Duodenal mucosa (tissue), 2 donors: Measurements from ENCODE around the gene HGF.
"Not testable (repeated sequence)": the region's sequence is repeated elsewhere in the genome, so short reads cannot be mapped to it uniquely, and the experiment has no call there.

Source experiments
- H3K27ac ChIP-seq: one replicate; pipeline ENCODE4 v1.7.0; 2013; ENCODE audit warnings: low read depth, low read length
- H3K27me3 ChIP-seq, 2 donors: one replicate each; pipeline ENCODE4 v1.7.0; 2013; ENCODE audit warnings: low read length in 2 of 2, control low read depth in 1 of 2; ENCODE audit not compliant: insufficient read depth in 2 of 2, control insufficient read depth in 1 of 2
- H3K36me3 ChIP-seq, 2 donors: one replicate each; pipeline ENCODE4 v1.7.0; 2013; ENCODE audit warnings: low read length in 2 of 2, control low read depth in 1 of 2; ENCODE audit not compliant: insufficient read depth in 2 of 2, control insufficient read depth in 1 of 2
- H3K4me1 ChIP-seq, 2 donors: one replicate each; pipeline ENCODE4 v1.7.0; 2013; ENCODE audit warnings: low read length in 2 of 2, control low read depth in 1 of 2; ENCODE audit not compliant: insufficient read depth in 2 of 2, control insufficient read depth in 1 of 2
- H3K4me3 ChIP-seq, 2 donors: one replicate each; pipeline ENCODE4 v1.7.0; 2013; ENCODE audit warnings: low read length in 2 of 2, low read depth in 1 of 2
- H3K9ac ChIP-seq, 2 donors: one replicate each; pipeline ENCODE4 v1.7.0; 2013; ENCODE audit warnings: low read length in 2 of 2, low read depth in 1 of 2
- H3K9me3 ChIP-seq, 2 donors: one replicate each; pipeline ENCODE4 v1.7.0; 2013; ENCODE audit warnings: low read length in 2 of 2, control low read depth in 1 of 2; ENCODE audit not compliant: control insufficient read depth in 1 of 2

The HGF gene

GRCh38 chr7:81769891-81770727, at the start of gene HGF:
TSS of gene HGF (minus strand) at chr7:81770047. CDS start at chr7:81769971, 76 bp downstream.
- Histone ChIP-seq H3K27ac (no peak within 1 kb of the TSS), H3K9ac (peak within 1 kb of the TSS; percentile 16 to 26), H3K9me3 (no peaks in the 10 kb centered on the region), H3K4me1 (no peaks in the 10 kb centered on the region), H3K4me3 (peak within 1 kb of the TSS; percentile 38 to 56), H3K27me3 (no peaks in the 10 kb centered on the region), H3K36me3 (no peaks in the 10 kb centered on the region)

GRCh38 chr7:81816312-81816711, 46.5 kb upstream of the HGF start:
- H3K4me1 ChIP-seq: no peaks in the 10 kb centered on the region
- H3K4me3 ChIP-seq: no peak overlapping the region
- no peaks in the 10 kb centered on the region for H3K9me3 ChIP-seq
- H3K36me3 ChIP-seq: no peaks in the 10 kb centered on the region
- H3K9ac ChIP-seq: no peak overlapping the region
- H3K27me3 ChIP-seq: no peaks in the 10 kb centered on the region
- H3K27ac ChIP-seq: no peak overlapping the region

DNA sequence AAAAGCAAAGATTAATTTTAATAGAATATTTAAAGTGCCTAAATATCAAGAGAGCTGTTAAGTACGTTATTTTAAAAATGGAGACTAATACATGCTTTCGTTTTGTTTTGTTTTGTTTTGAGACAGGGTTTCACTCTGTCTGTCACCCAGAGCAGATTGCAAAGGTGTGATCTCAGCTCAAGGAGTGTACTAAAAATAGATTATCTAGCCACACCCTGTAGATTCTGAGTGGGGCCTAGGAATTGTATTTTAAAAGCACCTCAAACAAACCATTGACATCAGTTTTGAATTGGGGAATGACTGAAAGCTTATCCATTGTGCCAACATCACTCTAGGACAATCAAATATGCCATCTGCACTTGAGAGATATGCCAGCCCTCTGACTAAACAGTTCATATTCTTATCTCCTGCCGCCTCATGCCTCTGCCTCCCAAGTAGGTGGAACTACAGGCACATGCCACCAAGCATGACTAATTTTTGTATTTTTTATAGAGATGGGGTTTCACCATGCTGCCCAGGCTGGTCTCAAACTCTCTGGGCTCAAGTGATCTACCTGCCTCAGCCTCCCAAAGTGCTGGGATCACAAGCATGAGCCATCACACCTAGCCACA, 43.1 kb upstream of the HGF start:
- H3K9ac ChIP-seq, H3K27ac ChIP-seq, H3K36me3 ChIP-seq, H3K4me3 ChIP-seq, H3K4me1 ChIP-seq, H3K27me3 ChIP-seq, H3K9me3 ChIP-seq: not testable (repeated sequence)

- Histone ChIP-seq H3K36me3 (no peaks in the 10 kb centered on the region), H3K27ac (no peak overlapping the region), H3K9ac (no peak overlapping the region), H3K27me3 (no peaks in the 10 kb centered on the region), H3K4me3 (no peak overlapping the region), H3K9me3 (no peaks in the 10 kb centered on the region), H3K4me1 (no peaks in the 10 kb centered on the region)
Observed at GRCh38 chr7:81811956-81812865, 42.4 kb upstream of the HGF start.

- Histone ChIP-seq H3K9me3 (no peaks in the 10 kb centered on the region), H3K4me3 (no peak overlapping the region), H3K27ac (no peak overlapping the region), H3K9ac (no peak overlapping the region), H3K4me1 (no peaks in the 10 kb centered on the region), H3K36me3 (no peaks in the 10 kb centered on the region), H3K27me3 (no peaks in the 10 kb centered on the region)
Observed at GRCh38 chr7:81810476-81811155, 40.8 kb upstream of the HGF start.

GRCh38 chr7:81808310-81808709, 38.5 kb upstream of the HGF start:
- H3K27ac ChIP-seq, H3K9ac ChIP-seq, H3K9me3 ChIP-seq, H3K4me3 ChIP-seq, H3K36me3 ChIP-seq, H3K4me1 ChIP-seq, H3K27me3 ChIP-seq: not testable (repeated sequence)

GRCh38 chr7:81803267-81803666, 33.4 kb upstream of the HGF start:
- H3K9me3 ChIP-seq: no peaks in the 10 kb centered on the region
- H3K36me3 ChIP-seq: no peaks in the 10 kb centered on the region
- no peaks in the 10 kb centered on the region for H3K27me3 ChIP-seq
- no peak overlapping the region for H3K9ac ChIP-seq
- no peak overlapping the region for H3K27ac ChIP-seq
- no peaks in the 10 kb centered on the region for H3K4me1 ChIP-seq
- no peak overlapping the region for H3K4me3 ChIP-seq

DNA sequence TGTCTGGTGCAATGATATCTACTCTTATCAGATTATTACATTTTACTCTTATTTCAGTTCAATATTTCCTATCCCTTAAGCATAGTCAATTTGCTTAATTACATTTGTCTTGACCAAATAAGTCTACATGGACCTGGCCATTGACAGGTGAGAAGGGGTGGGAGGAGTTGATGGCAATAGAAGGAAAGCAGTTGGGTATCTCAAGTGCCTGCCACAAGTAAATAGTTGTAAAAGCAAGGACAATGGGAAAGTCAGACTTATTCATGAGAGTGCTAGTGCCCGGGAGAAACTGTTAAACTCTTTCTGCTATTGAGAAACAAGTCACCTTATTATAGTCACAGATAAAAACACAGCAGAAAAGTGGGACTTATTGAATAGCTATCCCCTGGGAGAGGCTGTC, 32.4 kb upstream of the HGF start:
- Histone ChIP-seq H3K4me3 (no peak overlapping the region), H3K4me1 (no peaks in the 10 kb centered on the region), H3K36me3 (no peaks in the 10 kb centered on the region), H3K27ac (no peak overlapping the region), H3K27me3 (no peaks in the 10 kb centered on the region), H3K9me3 (no peaks in the 10 kb centered on the region), H3K9ac (no peak overlapping the region)

DNA sequence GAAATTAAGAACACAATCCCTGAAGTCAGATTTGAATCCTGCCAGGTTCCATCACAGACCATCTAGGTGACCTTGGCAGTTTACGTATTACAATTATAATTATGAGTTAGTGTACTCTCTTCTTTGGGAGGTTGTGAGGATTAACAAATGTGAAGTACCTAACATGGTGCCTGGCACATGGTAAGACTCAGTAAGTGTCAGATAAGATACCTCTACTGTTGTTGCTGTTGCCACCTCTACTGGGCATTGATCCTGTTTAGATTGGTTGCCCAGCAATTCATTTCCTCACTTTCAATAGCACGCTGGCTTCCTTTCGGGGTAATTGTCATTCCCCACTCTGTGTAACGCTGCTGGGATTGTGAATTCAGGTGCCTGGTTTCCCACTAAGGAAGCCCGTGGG, 31.7 kb upstream of the HGF start:
- H3K27ac ChIP-seq: no peak overlapping the region
- no peaks in the 10 kb centered on the region for H3K36me3 ChIP-seq
- no peaks in the 10 kb centered on the region for H3K27me3 ChIP-seq
- no peaks in the 10 kb centered on the region for H3K4me1 ChIP-seq
- no peaks in the 10 kb centered on the region for H3K9me3 ChIP-seq
- H3K9ac ChIP-seq: no peak overlapping the region
- no peak overlapping the region for H3K4me3 ChIP-seq
